Spleen (tissue), 11 donors: Measurements from ENCODE around the gene GPR82. TPM values are rescaled to one million over a fixed set of nuclear protein-coding genes. Genes with fewer than 3 reads are reported as not detected.

Experiments used
- DNase-seq: peaks from one replicate; pipeline ENCODE4 v3.0.0-alpha.2; 2020
- H3K27ac ChIP-seq, 8 donors: fragments of 200-600 bp; sonication (generic) in 7 of 8; 1 replicate in 4 of 8; 2 replicates in 4 of 8; pipeline versions ENCODE4 v1.5.0 to v1.8.0; 2016 to 2021; ENCODE audit warnings: inconsistent platforms in 4 of 8, mild to moderate bottlenecking in 4 of 8, moderate library complexity in 1 of 8
- H3K27me3 ChIP-seq, 7 donors: fragments of 200-600 bp; sonication (generic) in 6 of 7; replicated peaks in 1 of 7; 1 replicate in 4 of 7; 2 replicates in 3 of 7; pipeline versions ENCODE4 v1.5.0 to v1.8.0; 2016 to 2021; ENCODE audit warnings: inconsistent platforms in 3 of 7, mild to moderate bottlenecking in 1 of 7
- H3K36me3 ChIP-seq, 6 donors: fragments of 200-600 bp; sonication (generic) in 5 of 6; 1 replicate in 4 of 6; 2 replicates in 2 of 6; pipeline versions ENCODE4 v1.5.0 to v1.8.0; 2016 to 2021; ENCODE audit warnings: inconsistent platforms in 2 of 6
- H3K4me1 ChIP-seq, 6 donors: fragments of 200-600 bp; sonication (generic) in 5 of 6; 1 replicate in 3 of 6; 2 replicates in 3 of 6; pipeline versions ENCODE4 v1.5.0 to v1.8.0; 2016 to 2021; ENCODE audit warnings: inconsistent platforms in 3 of 6
- H3K4me3 ChIP-seq, 8 donors: fragments of 200-600 bp; sonication (generic) in 7 of 8; 1 replicate in 4 of 8; 2 replicates in 4 of 8; pipeline versions ENCODE4 v1.5.0 to v1.8.0; 2016 to 2021; ENCODE audit warnings: inconsistent platforms in 4 of 8, mild to moderate bottlenecking in 4 of 8, moderate library complexity in 2 of 8
- H3K9me3 ChIP-seq, 8 donors: fragments of 200-600 bp; sonication (generic) in 7 of 8; 1 replicate in 4 of 8; 2 replicates in 4 of 8; pipeline versions ENCODE4 v1.5.0 to v1.8.0; 2016 to 2021; ENCODE audit warnings: inconsistent platforms in 4 of 8
- POLR2A ChIP-seq, 3 donors: fragments of 450-650 bp; IDR thresholded peaks; one replicate each; pipeline ENCODE4 v1.5.1; 2017; ENCODE audit warnings: antibody characterized with exemption in 3 of 3, mild to moderate bottlenecking in 1 of 3
- POLR2AphosphoS5 ChIP-seq, 3 donors: sonication (generic); formaldehyde crosslinking; IDR thresholded peaks; one replicate each; pipeline ENCODE4 v1.5.1; 2017; ENCODE audit warnings: antibody characterized with exemption in 3 of 3
- WGBS, 5 donors: extraction: QIAGEN DNeasy Blood & Tissue Kit in 3 of 5; methylation state at CpG; one replicate each; pipeline versions ENCODE4 v1.1.5 to v1.1.7; 2013 to 2018; 5-methylcytosine and 5-hydroxymethylcytosine counted together
- intact Hi-C: fragments of 100-400 bp; cut with DNase I; formaldehyde crosslinking; loops from one replicate; pipeline ENCODE4 v1.15.0; 2023; ENCODE audit warnings: low total_unique reads
- polyA plus RNA-seq, 3 donors: library from polyadenylated mRNA; stranded (reverse); fragments of 200-250 nt; gene quantifications; one replicate each; pipeline ENCODE4 v1.2.1, GENCODE V29; 2013
- total RNA-seq, 7 donors: library from RNA; depleted of rRNA in 3 of 7; stranded (reverse); fragments of >200 nt in 3 of 7; fragmentation: NEBNext Ultra II Directional in 4 of 7; extraction: Animal tissue kit (Norgen Biotek cat#: 25700) in 4 of 7; gene quantifications; one replicate each; pipeline versions ENCODE4 v1.1.0 to v1.2.1, GENCODE V29; 2016 to 2021
- TF ChIP-seq, protein P1 (sequence below), 11 experiments: fragments of 200-600 bp in 7 of 11; fragments of 450-650 bp in 4 of 11; sonication (generic) in 4 of 11; IDR thresholded peaks in 8 of 11; conservative IDR thresholded peaks in 3 of 11; 1 replicate in 7 of 11; 2 replicates in 4 of 11; pipeline versions ENCODE4 v1.4.0 to v1.8.0; 2016 to 2021; ENCODE audit warnings: antibody characterized with exemption in 11 of 11, inconsistent platforms in 4 of 11, mild to moderate bottlenecking in 1 of 11
- donor health status: healthy with polysubstance abuse.
- donor health status: DM: no; HTN: no; CAD: no; lungs with moderate emphysema.
- donor health status: DM: no; HTN: no; CAD: no.
- donor health status: Bipolar disorder and iron deficiency.
- donor health status: healthy.
- donor health status: DM: no; HTN: no; CAD: no.
- donor health status: DM: yes; HTN: yes; CAD: no.

Gene GPR82
- total and polyA plus RNA-seq, 10 donors = 0.26 to 1.7 (median 0.49) TPM

DNA sequence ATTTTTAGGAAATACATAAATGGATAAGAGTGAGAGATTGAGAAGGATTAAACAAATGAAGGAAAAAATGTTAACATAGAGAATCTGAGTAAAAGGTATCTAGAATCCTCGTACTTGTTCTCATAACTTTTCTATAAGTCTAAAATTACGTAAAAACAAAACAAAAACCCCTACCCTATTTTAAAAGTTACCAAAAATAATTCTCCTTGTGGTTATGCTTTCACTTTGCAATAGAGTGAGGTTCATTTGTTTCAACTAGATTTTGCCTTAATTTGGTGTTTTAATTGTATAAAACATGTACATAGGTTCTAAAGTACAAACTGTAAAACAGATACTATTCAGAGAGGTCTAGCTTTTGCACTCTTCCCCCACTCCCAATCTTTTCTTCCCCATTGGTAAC, 39.0 kb upstream of the GPR82 start:
- no peak overlapping the region for H3K4me3 ChIP-seq
- H3K4me1 ChIP-seq = peaks cover 0 to 37% (median 4%) of the 10 kb centered on the region in 6 donors
- 52 to 79% (median 66%) methylated on average over 2 of the region's 2 CpGs for WGBS, 5 donors
- DNase-seq = no peak
- intact Hi-C loops = no loop called here
- no peak for TF ChIP-seq POLR2A (IDR thresholded peaks at IDR 0.05)
- TF ChIP-seq, protein P1, sequence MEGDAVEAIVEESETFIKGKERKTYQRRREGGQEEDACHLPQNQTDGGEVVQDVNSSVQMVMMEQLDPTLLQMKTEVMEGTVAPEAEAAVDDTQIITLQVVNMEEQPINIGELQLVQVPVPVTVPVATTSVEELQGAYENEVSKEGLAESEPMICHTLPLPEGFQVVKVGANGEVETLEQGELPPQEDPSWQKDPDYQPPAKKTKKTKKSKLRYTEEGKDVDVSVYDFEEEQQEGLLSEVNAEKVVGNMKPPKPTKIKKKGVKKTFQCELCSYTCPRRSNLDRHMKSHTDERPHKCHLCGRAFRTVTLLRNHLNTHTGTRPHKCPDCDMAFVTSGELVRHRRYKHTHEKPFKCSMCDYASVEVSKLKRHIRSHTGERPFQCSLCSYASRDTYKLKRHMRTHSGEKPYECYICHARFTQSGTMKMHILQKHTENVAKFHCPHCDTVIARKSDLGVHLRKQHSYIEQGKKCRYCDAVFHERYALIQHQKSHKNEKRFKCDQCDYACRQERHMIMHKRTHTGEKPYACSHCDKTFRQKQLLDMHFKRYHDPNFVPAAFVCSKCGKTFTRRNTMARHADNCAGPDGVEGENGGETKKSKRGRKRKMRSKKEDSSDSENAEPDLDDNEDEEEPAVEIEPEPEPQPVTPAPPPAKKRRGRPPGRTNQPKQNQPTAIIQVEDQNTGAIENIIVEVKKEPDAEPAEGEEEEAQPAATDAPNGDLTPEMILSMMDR (IDR thresholded peaks at IDR 0.05 in 8 of 11, conservative IDR thresholded peaks at IDR 0.05 in 3 of 11) = no peak
- TF ChIP-seq POLR2AphosphoS5 (IDR thresholded peaks at IDR 0.05) = no peak
- no peaks in the 10 kb centered on the region for H3K36me3 ChIP-seq
- H3K27ac ChIP-seq = no peak overlapping the region
- H3K9me3 ChIP-seq = no peaks in the 10 kb centered on the region
- no peaks in the 10 kb centered on the region for H3K27me3 ChIP-seq

DNA sequence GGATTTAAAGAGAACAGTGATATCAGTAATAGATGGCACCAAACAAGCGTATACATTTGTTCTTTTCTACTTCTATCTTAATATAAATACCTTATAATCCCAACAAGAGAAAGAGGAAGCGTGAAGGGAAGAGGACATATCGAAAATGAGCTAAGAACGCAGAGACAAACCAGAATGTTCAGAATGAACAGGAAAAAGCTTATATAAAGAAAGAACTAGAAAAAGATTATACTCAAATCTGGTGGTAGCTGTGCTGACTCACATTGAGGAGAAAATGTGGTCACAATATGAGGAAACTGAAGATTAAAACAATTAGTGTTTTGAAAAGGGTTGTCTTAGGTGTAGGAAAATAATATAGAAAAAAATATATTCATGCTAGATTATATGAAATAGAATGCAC, 37.2 kb upstream of the GPR82 start:
- H3K27me3 ChIP-seq = no peaks in the 10 kb centered on the region
- H3K27ac ChIP-seq = peak overlapping the region in 1 of 8 donors; percentile 37
- H3K4me1 ChIP-seq = peaks cover 0 to 38% (median 5%) of the 10 kb centered on the region in 6 donors
- no peak for TF ChIP-seq POLR2A (IDR thresholded peaks at IDR 0.05)
- TF ChIP-seq POLR2AphosphoS5 (IDR thresholded peaks at IDR 0.05) = no peak
- TF ChIP-seq, protein P1 (IDR thresholded peaks at IDR 0.05 in 8 of 11, conservative IDR thresholded peaks at IDR 0.05 in 3 of 11) = no peak
- H3K36me3 ChIP-seq = no peaks in the 10 kb centered on the region
- no peak for DNase-seq
- WGBS, 5 donors = 28 to 55% (median 50%) methylated on average over 4 of the region's 4 CpGs
- intact Hi-C loops = no loop called here
- no peak overlapping the region for H3K4me3 ChIP-seq
- H3K9me3 ChIP-seq = no peaks in the 10 kb centered on the region

DNA sequence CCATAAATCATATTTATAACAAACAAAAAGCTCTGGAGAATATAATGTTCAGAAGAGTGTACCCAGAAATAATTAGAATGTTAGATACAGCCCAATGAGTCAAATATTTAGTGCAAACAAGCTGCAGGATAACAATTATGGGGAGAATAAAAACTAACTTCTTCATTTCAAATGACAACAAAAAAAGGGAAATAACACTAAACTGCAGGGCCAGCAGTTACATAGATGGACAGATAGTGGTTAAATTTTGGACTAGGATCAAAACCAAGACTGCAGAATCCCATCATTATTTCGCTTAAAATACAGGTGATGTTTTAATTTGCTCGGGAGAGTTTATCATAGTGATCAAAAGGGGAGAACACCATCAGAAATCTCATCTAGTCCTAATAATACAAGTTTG, 35.8 kb upstream of the GPR82 start:
- WGBS, 5 donors = 29 to 74% (median 48%) methylated on average over 2 of the region's 2 CpGs
- intact Hi-C loops = no loop called here
- no peaks in the 10 kb centered on the region for H3K27me3 ChIP-seq
- no peaks in the 10 kb centered on the region for H3K9me3 ChIP-seq
- peaks cover 0 to 51% (median 15%) of the 10 kb centered on the region in 6 donors for H3K4me1 ChIP-seq
- no peaks in the 10 kb centered on the region for H3K36me3 ChIP-seq
- H3K27ac ChIP-seq = peak overlapping the region in 3 of 8 donors; percentile 34 to 52 (median 37)
- H3K4me3 ChIP-seq = no peak overlapping the region
- DNase-seq = no peak
- no peak for TF ChIP-seq POLR2A (IDR thresholded peaks at IDR 0.05)
- TF ChIP-seq POLR2AphosphoS5 (IDR thresholded peaks at IDR 0.05) = no peak
- TF ChIP-seq, protein P1 (IDR thresholded peaks at IDR 0.05 in 8 of 11, conservative IDR thresholded peaks at IDR 0.05 in 3 of 11) = no peak

DNA sequence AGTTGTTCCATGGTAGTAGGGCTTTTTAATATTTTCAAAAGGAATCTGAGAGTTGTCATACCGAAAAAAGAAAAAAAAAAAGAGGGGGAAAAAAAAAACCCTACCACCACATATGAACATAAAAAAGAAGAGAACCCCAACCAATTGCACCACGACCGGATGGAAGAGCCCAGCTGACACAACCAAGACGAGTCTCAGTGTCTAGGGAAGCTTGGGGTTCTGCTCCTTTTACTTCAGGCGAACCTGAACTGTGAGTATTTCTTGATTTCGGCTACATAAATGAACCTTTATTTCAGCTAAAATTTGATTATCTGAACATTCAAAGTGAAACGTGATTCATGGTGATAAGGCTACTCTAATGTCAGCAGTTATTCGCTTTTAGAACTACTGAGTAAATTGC, 35.1 kb upstream of the GPR82 start, which contains the start of gene GPR34:
TSS of gene GPR34 (plus strand) at position 139 of the 400 bp plus-strand sequence. CDS start 6,661 bp downstream, outside the sequence.
- Histone ChIP-seq H3K9me3 (no peaks in the 10 kb centered on the region), H3K4me3 (peak within 1 kb of the TSS in 2 of 8 donors; percentile 7 to 27), H3K4me1 (peaks cover 0 to 58% (median 17%) of the 10 kb centered on the region in 6 donors), H3K36me3 (no peaks in the 10 kb centered on the region), H3K27ac (peak within 1 kb of the TSS in 4 of 8 donors; percentile 19 to 52 (median 36)), H3K27me3 (no peaks in the 10 kb centered on the region)
- WGBS, 5 donors = 33 to 57% (median 43%) methylated on average over 8 of the region's 8 CpGs
- TF ChIP-seq POLR2A (IDR thresholded peaks at IDR 0.05) = no peak
- TF ChIP-seq, protein P1 (IDR thresholded peaks at IDR 0.05 in 8 of 11, conservative IDR thresholded peaks at IDR 0.05 in 3 of 11) = no peak
- peak in 1 of 3 donors; percentile 31 for TF ChIP-seq POLR2AphosphoS5 (IDR thresholded peaks at IDR 0.05)
- peak; percentile 70 for DNase-seq
- intact Hi-C loops = no loop called here
